SK-N-SH treated with all-trans-retinoic acid at 6 μM for 48 hours (cell line): ENCODE results near the gene GEMIN7.

Experiments used
- BACH2 ChIP-seq: fragments of 250-450 bp; sonication (Bioruptor Pico); IDR thresholded peaks from 2 replicates; pipeline ENCODE4 v1.9.0; 2021; ENCODE audit warnings: mild to moderate bottlenecking, borderline replicate concordance
- PATZ1 ChIP-seq: fragments of 250-450 bp; sonication (Bioruptor Pico); IDR thresholded peaks from 2 replicates; pipeline ENCODE4 v1.8.0; 2020; ENCODE audit warnings: mild to moderate bottlenecking, moderate library complexity, borderline replicate concordance
- TCF4 ChIP-seq: fragments of 250-450 bp; sonication (Bioruptor Pico); IDR thresholded peaks from 2 replicates; pipeline ENCODE4 v1.8.0; 2021; ENCODE audit warnings: mild to moderate bottlenecking, moderate library complexity, borderline replicate concordance

GRCh38 chr19:45038931-45039893 lies 39.8 kb upstream of the GEMIN7 start, which contains the start of gene CLASRP:
- TF ChIP-seq BACH2 (no peak), PATZ1 (CRISPR knock-in tag) (no peak), TCF4 (CRISPR knock-in tag) (no peak)
